A549 treated with RU486 at 1 μM for 4 hours (cell line): ENCODE measurements around the gene SCUBE1. TPM values are rescaled to one million over a fixed set of nuclear protein-coding genes. Genes with fewer than 3 reads are reported as not detected.

Experiments
- total RNA-seq: library from RNA; stranded (reverse); fragments of 200-300 nt; extraction: Qiagen RNA extraction; gene quantifications from 5 replicates; pipeline ENCODE4 v1.2.3, GENCODE V29; 2022; ENCODE audit warnings: low read depth

Gene SCUBE1
- total RNA-seq: 0.05 to 0.31 TPM (median 0.12 TPM) in 5 replicates

DNA sequence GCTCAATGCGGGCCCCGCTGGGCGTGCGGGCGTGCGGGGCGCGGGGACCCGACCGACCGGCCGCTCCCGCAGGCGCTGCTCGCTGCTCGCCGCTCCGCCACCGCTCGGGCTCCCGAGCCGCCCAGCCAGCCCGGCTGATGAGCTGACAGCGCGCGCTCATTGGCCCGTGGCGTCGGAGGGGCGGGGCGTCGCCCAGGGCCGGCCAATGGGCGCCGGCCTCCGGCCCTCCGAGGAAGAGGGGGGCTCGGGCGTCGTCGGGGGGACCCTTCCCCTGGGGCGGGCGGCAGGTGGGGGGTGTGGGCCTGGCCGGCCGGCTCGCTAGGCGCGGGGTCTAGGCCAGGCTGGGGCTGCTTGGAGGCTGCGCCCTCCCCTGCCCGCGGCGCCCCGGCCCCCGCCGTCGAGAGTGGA is at the start of gene SCUBE1:
TSS of gene SCUBE1 (minus strand) at position 111 of the 408 bp plus-strand sequence. CDS start 111 bp downstream, outside the sequence.

DNA sequence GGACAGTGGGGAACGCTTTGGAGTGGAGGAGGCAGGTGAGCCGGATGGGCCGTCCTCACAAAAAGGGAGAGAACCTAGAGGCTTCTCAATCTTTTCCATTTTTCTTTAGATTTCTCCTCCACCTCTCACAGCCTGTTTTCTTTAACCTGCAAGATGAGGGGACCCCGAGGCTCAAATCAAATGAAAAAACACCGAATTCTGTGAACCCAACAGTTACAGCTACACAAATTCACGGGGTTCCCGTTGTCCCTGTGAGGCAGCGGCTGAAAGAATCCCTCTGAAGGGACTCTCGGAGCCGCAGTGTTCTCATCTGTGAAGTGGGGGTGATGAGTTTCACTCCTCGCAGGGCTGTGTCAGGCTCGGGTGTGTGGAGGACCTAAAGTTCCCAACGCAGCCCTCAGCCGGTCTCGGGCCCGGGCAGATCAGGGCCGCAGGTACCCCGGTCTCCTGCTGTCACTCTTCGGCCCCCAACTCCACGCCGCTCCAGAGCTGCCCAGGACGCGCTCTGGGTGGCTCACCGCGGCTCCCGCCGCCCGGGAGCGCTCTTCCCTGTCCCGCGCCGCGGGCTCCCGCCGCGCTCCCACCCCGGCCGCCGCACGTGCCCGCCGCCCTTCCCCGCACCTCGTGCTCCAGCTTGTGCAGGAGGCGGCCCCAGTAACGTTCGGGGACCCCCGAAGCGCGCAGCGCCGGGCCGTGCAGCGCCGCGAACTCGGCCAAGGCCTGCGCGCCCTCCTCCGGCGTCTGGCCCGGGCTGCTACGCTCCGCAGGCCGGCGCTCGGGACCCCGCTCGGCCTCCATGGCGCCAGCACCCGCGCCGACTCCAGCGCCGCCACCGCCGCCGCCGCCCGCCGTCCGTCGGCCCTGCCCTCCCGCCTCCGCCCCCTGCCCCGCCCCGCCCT is 156.7 kb downstream of the SCUBE1 start, which contains the start of gene TTLL12:
TSS of gene TTLL12 (minus strand) at position 863 of the 899 bp plus-strand sequence. CDS start at position 798, 65 bp downstream.

DNA sequence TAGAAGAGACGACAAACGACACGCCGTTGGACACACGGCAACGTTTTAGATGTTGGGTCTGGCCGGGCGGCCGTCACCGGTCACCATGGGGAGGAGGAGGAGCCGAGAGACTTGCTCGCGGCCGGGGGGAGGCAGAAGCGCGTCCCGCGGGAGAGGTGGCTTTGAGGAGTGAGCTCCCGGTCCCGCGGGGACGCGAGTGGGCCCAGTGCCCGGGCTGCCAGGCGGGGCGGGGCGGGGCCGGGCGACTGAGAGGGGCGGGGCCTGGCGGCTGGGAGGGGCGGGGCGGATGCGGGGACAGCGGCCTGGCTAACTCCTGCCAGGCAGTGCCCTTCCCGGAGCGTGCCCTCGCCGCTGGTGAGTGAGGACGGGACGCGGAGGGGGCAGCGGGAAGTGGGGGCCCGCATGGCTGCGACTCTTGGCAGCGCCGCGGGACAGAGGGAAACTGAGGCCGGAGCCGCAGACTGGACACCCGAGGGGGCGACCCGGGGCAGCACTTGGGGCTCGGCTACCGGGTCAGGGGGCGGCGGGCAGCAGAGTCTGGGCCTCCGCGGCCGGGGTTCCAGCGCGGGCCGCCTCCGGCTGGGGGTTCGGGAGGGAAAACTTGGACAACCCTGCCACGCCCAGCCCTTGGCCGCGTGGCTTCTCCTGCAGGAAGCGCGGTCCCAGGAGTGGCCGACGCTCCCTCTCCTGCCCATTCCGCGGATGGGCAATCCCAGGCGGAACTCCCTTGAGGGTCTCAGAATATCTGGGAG is 191.7 kb downstream of the SCUBE1 start, which contains the start of gene TSPO:
TSS of gene TSPO (plus strand) at position 309 of the 752 bp plus-strand sequence. CDS start 7,680 bp downstream, outside the sequence.

Other genes with a start within 250 kb of the SCUBE1 start
- 0.79 to 1.9 TPM (median 1.3 TPM) in 5 replicates for gene BIK, start 232.6 kb downstream of the SCUBE1 start, total RNA-seq
- gene MCAT, start 200.0 kb downstream of the SCUBE1 start, total RNA-seq: 17.9 to 28.6 TPM (median 26.1 TPM) in 5 replicates
- 131 to 235 TPM (median 179 TPM) in 5 replicates for gene TSPO, start 191.8 kb downstream of the SCUBE1 start, total RNA-seq
- 17.5 to 22.3 TPM (median 19.8 TPM) in 5 replicates for gene TTLL12, start 156.2 kb downstream of the SCUBE1 start, total RNA-seq
- not detected in 5 replicates for gene MPPED1, start 68.6 kb upstream of the SCUBE1 start, total RNA-seq